GM19372 (cell line): ENCODE results near the gene PITX2.
"Not testable (repeated sequence)": the region's sequence is repeated elsewhere in the genome, so short reads cannot be mapped to it uniquely, and the experiment has no call there.

ENCODE experiments used
- ATAC-seq: cut with Tn5 transposase; IDR thresholded peaks from one replicate; pipeline ENCODE4 v1.9.1; 2021; ENCODE audit warnings: mild to moderate bottlenecking, low read depth, moderate library complexity; ENCODE audit not compliant: unreplicated experiment

The PITX2 gene

DNA sequence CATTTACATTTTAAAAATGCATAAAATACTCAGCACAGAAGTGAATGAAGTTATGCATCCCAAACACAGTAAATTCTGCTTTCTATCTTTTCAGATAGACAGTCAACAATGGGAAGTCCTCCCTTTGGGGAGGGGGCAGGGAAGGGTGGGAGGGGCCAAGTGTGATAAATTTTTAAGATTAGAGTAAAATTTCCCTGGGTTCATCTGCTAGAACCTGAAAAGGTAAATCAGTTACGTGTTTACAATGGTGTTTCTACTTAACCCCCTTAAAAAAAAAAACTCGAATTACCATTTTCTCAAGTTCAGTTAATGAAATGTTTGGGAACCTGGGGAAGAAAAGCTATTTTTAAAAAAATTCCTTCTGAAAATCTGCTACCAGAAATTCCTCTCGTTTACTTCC, 9.1 kb downstream of the PITX2 start:
- no peak for ATAC-seq

DNA sequence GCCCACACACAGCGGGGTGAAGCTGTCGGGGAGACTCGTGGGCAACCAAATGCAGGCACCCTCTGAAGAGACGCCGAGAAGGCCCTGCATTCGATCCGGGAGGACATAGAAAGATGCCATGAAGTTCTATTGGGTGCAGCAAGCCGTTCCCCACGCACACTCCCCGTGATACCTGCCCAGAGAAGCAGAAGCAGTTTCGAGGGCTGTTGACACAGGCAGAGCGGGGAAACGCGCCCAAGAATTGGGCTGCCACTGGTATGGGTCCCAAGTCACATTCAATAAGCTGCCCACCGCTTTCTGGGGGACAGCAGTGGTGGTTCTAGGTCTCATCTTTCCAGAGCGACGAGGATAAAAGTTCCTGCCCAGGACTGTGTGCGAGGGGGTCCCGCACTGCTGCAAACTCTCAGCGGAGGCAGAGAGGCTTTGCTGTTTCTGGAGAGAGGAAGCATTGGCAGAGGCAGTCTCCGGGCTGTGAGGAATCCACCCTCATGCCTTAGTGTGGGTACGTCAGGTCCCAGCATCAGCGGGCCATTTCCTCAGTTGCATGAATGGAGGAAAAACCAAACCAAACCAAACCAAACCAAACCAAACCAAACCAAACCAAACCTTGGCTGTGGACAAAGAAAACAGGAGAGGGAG, 10.1 kb downstream of the PITX2 start:
- no peak for ATAC-seq

DNA sequence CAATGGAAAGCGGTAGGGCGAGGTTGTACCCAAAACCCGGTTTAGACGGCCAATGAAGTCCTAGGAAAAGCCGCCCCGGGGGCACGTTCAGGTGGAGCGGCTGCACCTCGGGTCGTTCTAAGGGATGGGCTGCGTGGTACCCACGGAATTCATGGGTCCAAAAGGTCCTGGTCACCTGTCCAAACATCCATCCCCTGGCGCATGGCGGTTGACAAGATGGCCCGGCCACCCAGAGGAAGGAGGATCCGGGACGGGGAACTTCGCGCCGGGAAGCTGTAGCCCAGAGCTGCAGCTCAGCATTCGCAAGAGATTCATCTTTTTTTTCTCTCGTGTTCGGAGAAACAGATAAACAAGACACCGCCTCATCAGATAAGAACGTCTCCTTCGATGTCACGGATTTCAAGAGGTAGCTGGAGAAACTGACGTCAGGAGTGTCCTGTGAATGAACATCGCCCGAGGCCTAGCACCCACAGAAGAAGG, 10.9 kb downstream of the PITX2 start:
- ATAC-seq = no peak

DNA sequence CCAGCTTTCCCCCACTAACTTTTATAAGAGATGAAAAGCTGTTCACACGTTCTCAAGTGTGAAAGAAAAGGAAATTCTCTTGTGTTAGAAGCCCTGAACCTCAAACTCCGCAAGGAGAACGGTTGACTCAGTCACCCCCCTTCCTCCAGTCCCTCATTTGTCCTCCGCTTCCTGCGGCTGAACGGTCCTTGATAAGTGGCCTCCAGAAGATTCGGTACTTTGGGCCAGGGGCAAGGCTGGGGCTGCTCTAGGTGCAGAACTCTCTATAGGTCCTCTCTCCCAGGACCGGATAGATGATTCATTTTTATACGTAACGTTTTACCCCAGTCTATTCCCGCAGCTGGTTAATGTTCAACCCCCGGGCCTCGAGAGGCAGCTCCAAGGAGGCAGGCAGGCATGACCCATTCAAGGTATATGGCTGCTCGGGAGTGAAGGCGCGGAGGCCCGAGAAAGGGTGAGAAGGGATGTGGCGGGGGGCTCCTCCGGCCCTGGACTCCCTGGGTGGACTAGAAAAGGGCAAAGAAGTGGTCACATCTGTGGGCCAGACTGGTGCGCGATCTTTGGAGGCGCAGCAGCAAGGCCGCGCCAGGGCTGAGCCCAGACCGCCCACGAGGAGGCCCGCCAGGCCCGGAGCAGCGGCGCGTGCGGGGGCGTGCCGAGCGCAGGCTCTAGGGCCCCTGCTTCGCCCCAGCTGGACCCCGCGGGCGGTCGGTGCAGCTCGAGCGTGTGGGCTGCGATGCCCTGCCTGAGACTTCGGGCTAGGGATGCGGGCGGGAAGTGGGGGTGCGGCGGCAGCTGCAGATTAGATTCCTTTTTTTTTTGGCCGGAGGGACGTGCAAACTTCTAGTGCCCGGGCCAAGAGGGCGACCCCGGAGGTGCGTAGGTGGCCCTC, 11.7 kb downstream of the PITX2 start:
- no peak for ATAC-seq

DNA sequence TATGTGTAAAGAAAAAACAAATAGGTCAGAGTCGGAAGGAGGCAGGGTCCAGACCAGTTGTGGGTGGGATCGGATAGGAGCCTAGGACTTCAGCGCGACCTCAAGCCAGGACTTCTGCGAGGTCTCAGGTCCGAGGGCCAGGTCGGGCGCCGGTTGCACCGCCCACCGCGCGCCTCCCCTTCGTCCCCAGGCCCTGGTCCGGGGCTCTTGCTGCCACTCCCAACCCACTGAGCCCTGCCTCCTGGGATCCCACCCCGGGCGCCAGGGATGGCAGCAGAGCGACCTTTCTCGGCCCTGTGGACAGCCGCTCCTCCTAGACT, 12.3 kb downstream of the PITX2 start:
- ATAC-seq = no peak

DNA sequence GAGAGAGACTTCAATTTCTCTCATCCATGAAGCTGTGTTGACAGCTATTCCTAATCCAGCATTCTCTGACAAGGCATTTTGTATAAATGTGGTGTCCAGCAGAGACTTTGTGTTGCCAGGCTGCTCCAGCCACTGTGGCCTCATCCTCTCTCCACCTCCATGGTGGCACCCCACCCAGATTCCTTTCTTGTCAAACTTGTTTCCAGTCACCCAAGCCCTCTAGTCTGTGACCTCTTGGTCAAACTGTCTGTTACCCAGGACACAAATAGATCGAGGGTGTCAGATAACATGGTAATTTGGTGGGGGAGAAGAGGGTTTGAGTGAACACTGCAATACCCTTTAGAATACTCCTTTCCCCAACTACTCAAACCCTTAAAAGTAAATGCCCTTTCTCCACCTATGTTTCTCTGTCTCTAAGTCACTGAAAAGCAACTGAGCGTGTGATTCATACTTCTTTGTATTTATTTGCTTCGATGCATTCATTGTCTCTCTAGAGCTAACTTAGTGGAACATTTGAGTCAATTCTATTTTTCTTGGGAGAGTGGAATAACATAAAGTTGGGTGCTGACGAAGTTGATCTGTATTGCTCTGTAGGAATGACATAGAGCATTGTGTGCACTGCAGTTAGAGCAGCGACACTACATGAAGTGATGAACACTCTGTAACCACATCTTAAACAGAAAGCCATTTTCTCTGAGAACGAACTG, 13.7 kb downstream of the PITX2 start:
- ATAC-seq = no peak

DNA sequence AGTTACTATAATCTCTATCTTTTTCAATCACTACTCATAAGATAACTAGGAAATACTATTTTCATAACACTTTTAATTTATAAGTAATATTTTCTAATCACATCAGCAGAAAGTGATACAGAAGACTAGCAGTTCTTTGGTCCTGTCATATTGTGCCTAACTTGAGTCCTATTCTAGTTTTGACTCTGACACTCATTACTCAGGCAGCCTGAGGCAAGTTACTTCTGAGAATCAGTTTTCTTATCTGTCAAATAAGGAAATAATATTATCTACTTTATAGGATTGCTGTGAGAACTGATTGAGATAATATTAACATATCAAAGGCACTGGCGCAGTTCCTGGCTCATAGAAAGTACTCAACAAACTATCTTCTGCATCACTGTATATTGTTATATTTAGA, 17.8 kb downstream of the PITX2 start:
- ATAC-seq = no peak

DNA sequence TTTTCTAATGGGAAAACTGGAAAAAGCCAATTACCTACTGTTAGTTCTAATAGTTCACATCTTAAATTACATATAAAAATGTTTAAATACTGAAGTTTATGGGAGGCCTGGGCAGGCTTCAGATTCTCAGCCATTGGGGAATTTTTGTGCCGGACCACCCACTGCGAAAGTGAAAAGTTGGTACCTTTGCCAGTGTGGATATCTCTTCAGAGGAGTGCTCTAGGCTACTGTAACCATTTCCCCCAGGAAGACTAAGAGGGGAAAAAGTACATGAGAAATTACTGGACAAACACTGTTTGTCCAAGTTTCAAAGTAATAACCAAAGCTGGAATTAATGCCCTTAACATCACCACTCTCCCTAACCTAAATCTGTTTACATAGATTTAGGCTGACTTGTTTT, 20.8 kb downstream of the PITX2 start:
- ATAC-seq = no peak

DNA sequence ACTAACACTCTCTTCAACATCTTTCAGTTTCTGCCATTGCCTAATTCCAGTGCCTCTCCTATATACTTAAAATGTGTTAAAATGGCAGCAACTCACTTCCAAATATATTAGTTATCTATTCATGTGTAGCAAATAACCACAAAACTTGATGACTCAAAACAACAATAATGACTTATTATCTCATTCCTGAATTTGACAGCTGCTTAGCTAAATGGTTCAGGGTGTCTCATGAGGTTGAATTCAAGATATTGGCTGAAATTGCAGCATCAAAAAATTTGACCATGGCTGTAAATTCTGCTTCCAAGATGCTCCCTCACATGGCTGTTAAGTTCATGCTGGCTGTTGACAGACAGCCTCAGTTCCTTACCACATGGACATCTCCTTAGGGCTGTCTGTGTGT, 25.3 kb downstream of the PITX2 start:
- no peak for ATAC-seq

DNA sequence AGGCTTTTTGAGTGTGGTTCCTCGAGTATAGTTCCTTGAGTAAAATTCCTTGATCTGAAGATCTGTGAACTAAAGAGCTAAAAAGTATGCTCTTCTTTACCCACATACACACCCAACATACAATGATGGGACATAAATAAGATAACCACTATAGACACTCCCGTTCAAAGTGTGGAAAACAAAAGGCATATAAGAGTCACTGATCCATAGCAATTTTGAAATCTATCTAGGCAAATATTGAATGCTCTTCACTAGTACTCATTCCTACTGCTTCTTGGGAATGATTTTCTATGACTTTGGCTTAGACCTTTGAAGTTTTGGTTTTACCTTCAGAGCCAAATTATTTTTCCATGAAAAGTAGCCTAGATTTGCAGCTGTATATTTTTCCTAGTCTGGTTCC, 26.4 kb downstream of the PITX2 start:
- no peak for ATAC-seq

DNA sequence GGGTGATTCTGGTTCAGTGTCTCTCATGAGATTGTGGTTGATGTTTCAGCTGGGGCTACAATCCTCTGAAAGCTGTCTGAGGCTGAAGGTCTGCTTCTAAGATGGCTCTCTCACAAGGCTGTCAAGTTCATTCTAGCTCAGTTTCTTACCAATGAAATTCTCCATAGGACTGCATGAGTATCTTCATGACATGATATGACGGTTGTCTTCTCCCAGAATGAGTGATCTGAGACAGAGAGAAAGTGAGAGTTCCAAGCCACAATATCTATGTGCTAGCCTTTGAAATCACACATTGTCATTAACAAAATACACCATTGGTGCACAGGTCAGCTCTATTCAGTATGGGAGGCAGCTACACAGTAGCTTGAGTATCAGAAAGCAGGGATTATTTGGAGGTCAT, 27.3 kb downstream of the PITX2 start:
- ATAC-seq = no peak

DNA sequence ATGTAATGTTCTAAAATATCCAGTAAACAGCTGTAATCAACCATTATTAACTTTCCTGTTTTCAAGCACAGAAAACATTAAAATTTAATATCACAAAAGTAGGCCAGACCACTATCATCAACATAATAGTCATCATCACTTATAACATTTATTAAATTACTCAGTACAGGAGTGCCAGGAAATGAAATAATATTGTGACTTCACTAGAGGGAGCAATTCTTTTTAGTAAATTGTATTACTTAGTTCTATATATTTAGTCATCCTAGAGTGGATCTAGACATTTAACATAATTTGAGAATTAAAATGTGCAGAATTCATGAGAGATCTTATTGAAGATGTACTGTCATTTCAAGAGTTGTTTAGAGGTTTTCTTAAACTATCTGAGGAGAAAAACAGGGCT, 33.6 kb downstream of the PITX2 start:
- no peak for ATAC-seq

DNA sequence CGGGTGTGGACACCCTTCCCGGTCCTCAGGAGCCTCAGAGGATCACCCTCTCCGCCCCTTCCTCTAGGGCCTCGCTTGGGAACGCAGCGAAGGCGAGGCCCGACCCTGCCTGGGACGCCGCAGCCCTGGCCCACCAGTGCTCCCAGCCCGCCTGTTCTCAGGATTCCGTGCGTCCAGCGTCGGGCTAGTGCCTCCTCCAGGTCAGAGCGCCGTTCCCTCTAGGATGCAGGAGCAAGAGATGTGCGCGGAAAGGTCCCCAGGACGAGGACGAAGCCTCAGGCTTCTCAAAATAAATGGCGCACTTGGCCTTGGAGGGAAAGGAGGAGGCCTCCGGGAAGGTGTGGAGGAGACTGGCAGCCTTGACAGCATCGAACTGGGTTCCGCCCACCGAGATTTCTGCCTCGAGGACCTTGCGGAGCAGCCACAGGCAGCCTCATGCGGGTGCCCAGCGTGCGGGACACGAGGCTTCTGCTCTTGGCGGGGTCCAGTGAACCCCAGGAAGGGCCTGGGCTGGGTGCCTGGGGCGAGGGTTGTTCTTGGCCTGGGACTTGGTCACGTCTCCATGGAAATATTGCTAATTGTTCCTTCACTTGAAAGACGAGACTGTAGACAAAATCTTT, 35.1 kb downstream of the PITX2 start:
- no peak for ATAC-seq

DNA sequence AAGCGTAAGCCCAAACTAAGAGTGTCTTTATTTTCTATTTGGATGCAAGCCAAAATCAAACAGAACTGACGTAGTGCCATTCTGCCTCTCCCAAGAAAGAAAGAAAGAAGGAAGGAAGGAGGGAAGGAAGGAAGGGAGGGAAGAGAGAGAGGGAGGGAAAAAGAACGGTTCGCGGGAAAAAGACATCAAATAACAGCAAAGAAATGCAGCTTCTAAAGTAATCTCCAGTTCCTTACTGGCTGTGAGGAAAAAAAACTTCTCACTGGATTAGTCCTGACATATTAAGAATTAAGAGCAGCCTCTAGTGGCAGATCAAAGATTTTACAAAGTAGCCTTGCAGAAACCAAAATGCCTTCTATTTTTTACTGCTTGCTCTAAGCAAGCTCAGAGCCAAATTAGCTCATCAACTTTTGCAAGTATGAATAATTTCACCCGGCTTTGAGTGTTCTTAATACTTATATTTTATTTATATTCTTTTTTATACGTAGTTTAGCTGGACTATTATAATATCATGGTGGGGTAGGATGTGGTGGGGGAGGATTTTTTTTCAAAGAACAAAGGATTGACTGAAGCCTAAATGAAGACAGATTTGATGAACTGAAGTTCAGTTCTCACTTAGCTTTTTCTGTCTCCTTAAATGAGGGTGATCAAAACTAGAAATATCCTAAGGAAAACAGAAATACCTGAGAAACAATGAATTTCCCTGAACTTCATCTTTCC, 36.6 kb downstream of the PITX2 start:
- no peak for ATAC-seq

DNA sequence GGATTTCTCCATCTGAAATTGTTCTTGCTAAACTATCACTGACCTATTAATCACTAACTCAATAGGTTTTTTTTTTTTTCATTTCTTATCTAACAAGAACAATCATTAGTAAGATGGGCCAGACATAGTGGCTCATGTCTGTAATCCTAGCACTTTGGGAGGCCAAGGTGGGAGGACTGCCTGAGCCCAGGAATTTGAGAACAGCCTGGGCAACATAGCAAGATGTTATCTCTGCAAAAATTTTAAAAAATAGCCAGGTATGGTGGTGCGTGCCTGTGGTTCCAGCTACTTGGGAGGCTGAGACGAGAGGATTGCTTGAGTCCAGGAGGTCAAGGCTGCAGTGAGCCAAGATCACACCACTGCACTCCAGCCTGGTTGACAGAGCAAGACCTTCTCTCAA, 46.2 kb downstream of the PITX2 start:
- not testable (repeated sequence) for ATAC-seq
